NCI-H2196 (cell line): ENCODE measurements around the gene BFSP2.

ENCODE experiments used
- DNase-seq: peaks from one replicate; lab custom pipeline; 2025; ENCODE audit not compliant: unreplicated experiment; lab: John Stamatoyannopoulos, UW

Gene BFSP2

DNA sequence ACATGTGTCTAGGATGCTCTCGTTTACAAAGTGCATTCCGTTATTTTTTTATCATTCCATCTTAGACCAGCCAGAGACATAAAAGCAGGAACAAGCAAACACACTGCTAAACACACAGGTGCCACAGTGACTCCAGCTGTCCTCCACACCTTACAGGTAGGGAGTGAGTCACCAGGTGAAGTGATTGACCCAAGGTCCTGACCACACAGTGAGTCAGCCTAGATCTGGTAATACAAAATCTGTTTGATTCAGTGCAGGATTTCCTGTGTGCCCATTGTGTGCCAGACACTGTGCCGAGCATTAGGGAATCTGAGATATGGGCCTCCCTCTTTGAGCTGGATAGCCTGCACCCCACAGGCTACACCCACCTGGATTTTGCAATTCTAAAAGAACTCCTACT, 16.7 kb upstream of the BFSP2 start:
- no peak for DNase-seq

DNA sequence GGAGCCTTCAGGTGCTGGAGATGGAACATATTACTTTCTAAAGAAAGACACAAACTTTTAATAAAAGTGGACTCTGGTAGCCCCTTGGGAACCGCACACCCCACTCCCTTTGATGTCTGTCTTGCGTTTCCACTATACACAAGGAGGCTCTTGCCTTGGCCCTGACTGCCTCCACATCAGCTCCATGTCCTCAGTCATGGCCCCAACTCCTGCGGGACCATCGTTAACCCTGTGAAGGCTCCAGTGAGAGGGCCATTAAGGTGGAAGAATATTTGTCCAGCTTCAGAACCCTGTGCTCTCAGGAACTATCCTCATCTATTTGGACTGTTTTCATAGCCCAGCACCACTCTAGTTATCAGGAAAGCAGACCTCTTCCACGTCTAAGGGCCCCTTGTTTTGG, 16.1 kb upstream of the BFSP2 start:
- no peak for DNase-seq

DNA sequence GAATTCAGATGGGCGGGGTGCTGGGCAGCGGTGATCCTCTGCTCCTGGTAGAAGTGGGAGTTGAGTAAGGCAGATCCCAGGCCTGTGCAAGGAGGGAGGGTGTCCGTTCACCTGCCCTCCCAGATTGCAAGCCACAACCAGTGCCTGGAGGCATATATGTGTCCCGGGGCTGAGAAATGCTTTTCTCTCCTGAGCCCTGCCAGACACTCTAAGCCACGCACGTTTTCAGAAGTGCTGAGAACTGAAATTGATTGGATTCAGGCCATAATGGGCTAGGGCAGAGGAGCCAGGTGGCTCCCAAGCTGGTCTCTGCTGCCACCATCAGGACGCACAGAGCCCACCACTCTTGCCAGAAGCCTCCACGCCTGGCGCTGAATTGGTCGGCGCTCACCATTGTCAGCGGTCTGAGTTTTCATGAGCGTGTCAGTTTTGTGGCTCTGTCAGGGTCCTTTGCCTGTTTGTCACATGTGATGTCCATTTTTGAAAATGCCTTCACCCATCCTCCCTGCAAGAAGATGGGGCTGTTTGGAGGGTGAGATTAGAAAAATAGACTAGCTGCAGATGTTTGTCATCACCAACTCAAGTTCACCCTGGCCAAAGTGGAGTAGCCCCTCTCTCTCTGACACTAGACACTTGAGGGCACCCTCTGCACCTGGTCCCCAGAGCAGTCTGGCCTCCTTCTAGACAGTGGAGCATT, 15.4 kb upstream of the BFSP2 start:
- DNase-seq, result peak; percentile 67

DNA sequence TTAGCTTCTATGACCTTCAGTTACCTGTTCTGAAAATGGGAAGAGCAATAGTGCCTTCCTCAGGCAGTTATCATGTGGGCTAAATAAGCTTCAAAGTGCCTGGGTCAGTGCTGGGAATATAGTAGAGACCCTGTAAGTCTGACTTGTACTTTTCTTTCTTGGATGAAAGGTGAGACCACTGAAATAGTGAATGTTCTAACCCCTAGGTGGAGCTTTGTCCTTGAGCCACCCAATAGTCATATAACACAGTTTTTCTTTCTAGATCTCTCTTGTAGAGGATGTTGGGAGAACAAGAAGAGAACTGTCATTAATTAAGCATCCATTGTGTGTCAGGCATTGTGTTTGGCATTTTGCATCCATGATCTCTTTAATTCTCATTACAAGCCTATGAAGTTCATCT, 13.0 kb upstream of the BFSP2 start:
- no peak for DNase-seq

DNA sequence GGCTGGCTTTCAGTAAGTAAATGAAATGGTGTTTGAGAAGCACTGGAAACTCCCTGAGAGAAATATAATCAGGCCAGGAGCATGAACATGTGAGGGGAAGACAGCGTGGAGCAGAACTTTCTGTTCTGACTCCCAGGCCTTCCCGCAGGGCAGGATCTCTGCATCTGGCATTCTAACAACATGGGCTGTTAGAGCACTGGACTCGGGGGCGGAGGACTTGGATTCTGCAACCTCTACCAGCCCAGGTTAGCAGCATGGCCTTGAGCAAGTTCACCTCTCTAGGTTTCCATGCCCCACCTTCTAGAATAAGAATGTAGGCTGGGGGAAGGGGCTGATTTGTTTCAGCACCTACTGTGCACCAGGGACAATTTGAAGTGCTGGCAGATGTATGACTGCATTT, 12.5 kb upstream of the BFSP2 start:
- no peak for DNase-seq

DNA sequence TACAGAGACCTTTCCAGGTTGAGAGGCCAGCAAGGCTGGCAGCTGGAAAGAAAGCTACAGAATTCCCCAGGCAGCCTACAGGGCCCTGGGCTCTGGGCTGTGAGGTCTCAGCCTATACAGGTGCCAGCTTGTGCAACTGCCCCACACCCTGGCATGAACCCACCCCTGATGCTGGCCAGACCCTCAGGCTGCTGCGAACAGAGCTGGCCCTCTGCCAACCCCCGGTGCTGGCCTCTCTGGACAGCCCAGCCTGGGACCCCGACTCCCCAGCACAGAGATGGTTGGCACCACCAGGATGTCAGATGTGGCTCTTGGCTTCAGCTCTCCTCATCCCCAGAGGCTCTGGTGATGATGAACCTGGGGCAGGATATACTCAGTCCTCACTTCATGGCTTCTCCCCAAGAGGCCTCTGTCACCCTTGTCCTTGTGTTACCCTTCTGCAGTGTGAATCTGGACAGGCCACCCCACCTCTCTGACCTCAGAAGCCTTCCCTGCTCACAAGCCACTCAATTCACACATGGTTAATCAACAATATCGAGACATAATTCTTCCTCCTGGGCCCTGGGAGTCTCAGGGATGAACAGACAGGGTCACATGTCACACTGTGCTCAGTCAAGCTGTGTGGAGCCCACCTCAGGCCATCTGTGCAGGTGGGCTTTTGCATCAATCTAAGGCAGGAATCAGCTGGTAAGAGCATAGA, 11.0 kb upstream of the BFSP2 start:
- no peak for DNase-seq

DNA sequence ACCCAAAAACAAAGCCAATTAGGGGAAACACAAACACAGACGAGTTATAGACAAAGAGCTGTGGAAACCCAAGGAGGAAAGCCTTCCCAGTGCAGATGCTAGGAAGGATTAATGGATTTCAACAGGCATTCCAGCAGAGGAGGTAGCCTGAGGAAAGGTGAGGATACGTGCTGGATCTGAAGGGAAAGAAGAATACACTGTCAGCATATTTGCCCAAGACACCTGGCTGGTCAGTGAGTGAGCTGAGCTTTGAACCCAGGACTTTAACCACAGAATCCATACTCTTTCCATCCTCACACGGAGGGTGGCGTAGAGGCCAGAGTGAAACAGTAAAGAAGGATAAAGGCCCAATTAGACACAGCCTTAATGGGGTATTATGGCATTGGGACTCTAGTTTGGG, 9.1 kb upstream of the BFSP2 start:
- no peak for DNase-seq

DNA sequence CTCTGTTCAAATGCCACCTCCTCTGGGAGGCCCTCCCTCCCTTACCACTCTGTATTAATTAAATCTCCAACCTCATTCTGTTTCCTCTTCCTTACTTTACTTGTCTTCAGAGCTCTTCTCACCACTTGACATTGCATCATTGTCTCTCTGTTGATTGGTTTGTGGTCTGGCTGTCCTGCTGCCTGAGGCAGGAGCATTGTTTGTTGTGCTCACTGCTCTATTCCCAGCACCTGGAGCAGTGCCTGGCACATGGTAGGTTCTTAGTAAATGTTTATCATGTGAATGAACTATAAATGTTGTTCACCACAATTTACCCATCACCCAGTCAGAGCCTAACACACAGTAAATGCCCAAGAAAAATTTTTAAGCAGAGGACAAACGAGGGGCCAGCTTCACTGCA, 6.7 kb upstream of the BFSP2 start:
- no peak for DNase-seq

DNA sequence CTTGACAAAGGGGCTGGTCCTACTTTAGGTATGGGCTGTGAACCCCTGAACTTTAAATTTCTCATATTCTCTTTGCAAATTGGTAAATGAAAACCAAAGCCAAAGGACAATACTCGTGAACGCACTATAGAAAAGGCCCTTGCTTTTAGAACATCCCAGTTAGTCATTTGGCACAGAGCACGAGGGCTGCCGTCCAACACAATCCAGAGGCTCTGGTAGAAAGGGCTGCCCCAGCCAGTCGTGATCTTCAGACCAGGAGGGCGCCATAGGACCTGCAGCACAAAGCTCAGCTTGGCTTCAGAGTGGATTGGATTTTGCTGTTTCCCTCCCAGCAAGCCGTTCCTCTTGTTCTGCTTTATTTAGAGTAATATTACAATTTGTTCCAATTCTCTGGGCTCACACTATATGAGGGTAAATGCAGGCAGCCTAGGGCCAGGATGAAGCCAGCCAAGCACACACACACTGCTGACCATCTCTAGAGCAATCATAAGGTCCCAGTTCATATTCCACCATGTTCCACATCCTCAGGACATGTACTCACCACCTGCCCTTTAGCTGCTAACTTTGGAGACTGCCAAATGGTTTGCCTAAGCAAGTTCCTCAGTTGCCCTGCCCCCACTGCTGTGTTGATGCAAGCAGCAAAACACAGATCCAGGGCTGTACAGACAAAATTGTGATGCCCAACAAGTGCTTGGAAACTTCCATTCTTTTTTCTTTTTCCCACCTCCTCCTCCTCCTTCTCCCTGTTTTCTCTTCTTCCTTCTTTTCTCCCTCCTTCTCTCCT, 6.0 kb upstream of the BFSP2 start:
- no peak for DNase-seq

DNA sequence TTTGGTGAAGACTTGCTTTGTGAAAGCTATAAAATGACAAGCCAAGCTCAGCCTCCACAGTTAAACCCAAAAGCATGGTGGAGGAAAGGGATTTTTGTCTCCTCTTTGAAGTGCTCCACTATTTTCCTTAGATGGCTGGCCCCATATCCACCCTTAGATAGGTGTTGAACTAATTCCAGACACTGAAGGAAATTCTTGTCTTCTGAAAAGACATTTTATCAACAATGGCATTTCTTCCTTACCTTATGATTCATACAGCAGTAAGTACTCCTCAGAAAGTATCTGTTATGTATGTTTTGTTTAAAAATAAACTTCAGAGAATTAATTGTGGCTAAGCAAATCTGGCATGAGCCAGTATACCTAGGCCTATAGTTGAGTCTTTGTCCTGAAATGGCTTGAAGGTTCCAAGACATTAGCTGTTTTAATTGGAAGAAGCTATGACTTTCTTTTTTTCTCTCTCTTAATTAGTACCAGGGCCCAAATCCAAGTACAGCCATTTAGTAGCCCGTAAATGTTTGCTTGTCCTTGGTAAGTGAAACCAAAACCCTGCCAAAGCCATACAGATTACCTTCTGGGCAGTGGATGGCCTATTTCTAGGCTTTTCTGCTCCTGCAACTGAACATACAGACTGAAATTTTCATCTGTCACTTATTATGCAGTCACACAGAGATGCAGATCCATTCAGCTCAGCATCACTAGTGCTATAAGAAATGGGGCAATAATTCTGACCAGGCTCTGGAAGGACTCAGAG, 5.1 kb upstream of the BFSP2 start:
- DNase-seq, result no peak

DNA sequence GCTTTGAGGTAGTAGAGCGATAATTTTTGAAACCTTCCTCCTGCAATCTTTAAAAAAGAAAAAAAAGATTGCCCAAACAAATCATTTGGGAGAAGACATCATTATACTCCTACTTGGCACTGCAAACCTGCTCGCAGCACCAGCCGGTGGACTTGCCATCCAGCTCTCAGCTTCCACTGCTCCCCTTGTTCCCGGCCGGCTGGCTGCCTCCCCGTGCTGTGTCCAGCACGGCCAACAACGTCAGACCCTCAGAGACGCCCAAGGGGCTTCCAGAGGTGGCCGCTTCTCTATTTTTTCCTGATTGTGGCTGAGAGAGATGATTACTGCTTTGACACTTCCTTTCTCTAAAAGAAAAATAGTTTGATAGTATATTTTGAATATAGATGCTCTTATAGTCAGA, 3.0 kb upstream of the BFSP2 start:
- DNase-seq, result no peak

DNA sequence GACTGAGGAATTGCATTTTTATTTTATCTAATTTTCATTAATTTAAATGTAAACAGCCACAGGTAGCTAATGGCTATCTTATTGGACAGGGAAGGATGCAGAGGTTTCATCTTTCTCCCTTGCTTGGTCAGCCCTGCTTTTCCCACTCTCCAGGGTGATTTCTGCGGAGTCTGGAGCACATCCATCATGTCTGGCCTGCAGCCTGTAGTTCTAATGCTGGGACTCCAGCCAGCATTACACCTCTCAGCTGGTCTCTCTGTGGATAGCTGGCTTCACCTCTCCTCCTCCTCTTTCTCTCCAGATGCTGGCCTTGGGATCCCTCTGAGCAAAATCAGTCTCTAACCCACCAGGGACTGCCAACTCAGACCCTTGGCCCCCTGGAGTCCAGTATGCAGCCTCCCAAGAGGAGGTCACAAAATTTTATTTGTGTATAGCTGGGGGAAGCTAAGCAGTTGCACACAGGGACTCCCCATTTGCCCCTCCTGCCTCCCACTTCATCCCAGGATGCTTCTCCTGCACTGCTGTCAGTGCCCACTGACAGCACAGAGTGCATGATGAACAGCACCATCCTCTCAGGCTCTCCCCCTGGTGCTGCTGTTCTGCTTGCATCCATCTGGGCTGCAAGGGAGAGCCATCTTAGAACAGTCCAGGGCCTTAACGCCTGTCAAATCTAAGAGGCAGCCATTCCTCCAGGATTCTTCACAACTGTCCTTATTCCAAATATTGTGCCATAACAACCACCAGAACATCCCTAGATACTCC, 1.7 kb downstream of the BFSP2 start:
- peak; percentile 47 for DNase-seq

DNA sequence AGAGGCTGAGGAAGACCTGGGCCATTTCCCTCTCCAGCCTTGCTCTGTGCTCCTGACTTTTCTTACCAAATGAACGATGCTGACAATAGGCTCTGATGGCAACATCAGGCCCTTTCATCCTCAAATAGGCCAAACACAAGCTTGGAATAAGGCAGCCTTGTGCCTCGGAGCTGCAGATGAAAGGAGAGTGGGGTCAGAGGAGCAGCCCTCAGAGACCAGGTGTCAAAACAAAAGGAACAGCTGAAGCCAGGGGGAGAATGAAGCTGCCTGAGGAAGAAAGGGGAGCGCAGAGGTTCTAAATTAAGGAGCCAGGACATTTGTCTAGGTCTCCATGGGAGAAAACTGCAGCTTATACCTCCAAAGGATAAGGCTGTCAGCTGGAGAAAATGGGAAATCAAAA, 5.1 kb downstream of the BFSP2 start:
- DNase-seq, result no peak

DNA sequence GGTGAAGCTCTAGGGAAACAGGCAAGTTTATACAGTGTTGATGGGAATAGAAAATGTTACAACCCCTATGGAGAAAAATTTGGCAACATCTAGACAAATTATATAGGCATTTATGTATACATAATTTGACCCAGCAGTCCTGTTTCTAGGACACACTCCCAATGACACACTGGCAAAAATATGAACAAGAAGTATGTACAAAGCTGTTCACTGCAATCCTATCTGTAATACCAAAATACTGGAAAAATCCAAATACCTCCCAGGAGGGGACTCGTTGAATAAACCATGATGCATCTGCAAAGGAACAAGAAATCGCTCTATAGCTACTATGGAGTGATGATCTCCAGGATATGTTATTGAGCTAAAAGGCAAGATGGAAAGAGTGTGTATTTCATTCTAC, 8.5 kb downstream of the BFSP2 start:
- DNase-seq, result no peak

DNA sequence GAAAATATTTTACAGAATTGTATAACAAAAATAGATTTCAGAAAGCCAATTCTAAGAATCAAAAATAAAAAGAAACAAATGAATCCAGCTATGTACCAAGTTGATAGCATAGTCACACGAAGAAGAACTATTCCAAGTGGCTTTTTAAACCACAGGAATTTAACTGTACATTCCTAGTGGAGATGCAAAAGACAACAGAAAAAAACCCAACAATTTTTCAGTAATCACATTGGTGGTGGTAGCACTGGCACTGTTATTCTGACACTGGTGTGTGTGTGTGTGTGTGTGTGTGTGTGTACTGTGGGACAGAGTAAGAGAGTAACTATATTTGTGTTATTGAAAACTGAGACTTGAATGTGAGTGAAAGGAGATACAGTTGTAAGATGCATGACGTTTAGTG, 9.1 kb downstream of the BFSP2 start:
- DNase-seq, result no peak

DNA sequence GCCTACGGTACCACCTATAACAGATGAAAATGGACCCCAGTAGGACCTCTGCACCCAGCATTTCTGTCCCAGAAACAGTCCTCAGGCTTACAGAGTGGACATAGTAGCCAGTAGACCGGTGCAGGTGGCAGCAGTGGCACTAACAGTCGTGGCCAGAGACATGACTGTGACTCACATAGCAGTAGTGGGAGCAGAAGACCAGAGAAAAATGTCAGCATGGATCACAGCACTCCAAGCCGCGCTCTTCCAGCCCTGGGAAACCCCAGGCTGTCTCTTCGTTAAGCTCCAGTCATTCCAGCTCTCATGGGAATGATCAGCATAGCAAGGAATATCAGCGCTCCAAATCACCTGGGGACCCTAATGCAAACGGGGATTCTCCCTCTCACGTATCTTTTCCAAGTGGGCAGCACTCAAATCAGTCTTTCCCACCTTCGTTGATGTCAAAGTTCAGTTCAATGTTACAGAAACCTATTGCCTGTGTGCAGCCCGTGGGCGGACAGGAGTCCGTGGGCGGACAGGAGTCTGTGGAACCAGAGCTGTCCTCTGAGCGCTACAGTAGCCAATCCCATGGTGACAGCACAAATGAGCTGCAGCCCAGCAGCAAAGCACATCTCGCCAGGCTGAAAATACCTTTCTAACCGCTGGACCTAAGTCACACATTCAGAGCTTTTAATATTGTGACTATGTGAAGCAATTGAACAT, 10.5 kb downstream of the BFSP2 start:
- DNase-seq, result no peak

DNA sequence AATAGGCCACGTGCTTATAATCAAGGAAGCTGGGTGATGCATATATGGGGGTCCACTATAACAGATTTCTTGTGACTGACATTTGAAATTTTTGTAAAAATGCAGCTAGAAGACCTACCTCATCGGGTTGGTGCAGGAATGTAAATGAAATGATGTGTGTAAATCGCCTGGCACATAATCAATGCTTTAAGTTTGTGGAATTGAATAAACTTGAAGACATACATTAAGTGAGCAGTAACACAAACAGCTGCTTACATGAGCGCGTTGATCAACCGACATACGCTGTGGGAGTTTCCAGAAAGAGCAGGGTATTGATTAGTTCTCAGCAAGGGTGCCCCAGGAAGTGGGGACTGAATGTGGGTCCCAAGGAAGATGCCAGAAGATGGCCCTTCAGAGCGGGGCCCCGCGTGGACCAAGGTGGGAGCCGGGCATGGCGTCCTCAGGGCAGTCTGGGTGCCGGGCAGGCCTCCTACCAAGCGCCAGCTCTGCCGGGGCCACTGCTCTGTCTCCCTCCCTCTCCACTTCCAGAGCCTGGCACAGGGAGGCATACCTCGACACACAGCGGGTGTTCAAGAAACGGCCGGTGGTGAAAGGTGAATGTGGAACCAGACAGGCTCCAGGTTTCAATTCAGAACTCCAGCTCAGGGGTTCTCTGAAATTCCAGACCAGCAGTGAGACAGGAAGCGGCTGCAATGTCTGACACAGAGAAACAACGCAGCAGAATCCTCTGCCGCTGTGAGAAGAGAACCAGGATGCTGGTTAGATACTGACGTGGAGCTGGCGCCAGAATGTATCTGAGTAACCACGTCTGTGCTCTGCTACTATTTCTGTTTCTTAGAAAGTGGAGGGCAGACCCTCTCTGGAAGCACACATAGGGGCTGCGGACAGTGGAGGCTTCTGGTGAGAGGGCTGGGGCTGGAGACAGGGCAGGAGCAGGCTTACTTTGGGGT, 12.6 kb downstream of the BFSP2 start:
- DNase-seq, result no peak

DNA sequence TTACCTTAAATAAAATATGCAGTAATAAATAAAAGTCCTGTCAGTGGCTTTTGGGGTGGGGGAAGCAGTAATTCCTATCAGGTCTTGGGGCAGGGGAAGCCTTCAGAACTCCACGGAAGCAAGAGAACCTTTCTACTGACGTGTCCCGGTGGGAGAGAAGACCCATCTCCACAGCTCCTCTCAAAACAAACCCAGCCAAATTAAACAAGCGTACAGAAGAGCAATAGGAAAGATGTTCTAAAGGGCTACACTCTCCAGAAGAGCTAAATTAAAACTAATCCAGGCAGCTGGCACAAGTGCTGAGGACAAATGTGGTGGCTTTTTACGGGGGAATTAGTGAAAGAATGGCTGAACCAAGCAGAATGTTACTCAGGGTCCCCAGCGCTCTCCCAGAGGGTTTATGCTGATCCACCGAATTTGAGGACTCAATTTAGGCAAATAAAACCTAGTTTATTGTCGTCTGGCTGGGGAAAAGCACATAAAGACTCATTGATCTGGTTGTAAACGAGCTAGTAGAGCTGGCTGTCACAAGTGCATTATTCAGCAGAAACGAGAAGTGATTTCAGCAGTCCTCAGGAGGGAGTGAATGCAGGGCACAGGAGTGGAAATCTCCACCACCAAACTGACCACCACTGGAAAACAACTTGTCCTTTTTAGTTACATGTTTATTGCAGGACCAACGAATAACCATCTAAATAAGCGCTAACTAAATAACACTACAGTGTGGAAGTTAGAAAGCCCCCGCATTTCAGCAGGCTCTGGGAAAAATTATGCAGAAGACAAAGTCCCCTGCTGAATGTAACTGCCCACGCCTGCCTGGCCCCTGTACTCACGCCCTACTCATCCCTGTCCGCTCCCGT, 13.5 kb downstream of the BFSP2 start:
- DNase-seq, result peak; percentile 16
